Measurements from ENCODE around the gene ZCCHC4. TPM values are rescaled to one million over a fixed set of nuclear protein-coding genes. Genes with fewer than 3 reads are reported as not detected.

Gene ZCCHC4
- total RNA-seq, 1 donor from 2014 or later, result 10.2 TPM

DNA sequence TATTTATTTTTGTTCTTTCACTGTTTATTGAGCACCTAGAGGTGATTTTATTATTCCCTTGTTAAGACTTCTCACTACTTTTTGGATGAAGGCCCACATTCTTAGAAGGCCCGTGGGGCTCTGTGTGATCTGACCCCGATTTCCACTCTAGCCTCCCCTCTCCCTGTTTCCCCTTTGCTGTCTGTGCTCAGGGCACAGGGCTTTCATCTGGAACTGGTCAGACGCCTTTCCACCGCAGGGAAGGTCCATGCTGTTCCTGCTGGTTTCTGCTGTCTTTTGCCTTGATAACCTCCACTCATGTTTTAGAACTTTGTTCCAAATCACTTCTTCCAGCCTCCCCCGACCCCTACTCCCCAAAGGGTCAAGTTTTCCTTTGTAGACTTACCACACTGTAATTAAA is 33.2 kb downstream of the ZCCHC4 start:
- Histone ChIP-seq H3K4me3 (ENCODE audit: insufficient read depth, low read depth, low read length) (no peak overlapping the region), H3K9me3 (ENCODE audit: insufficient read depth, low read depth, low read length) (no peaks in the 10 kb centered on the region), H3K36me3 (ENCODE audit: insufficient read depth, low read length) (no peaks in the 10 kb centered on the region), H4K20me1 (ENCODE audit: insufficient read depth, low read length) (no peaks in the 10 kb centered on the region), H3K27me3 (ENCODE audit: insufficient read depth, low read length) (no peaks in the 10 kb centered on the region), H3K4me1 (ENCODE audit: insufficient read depth, low read length) (peaks cover 3% of the 10 kb centered on the region), H3K27ac (ENCODE audit: low read depth, low read length) (no peak overlapping the region), H2AFZ (ENCODE audit: low read depth, low read length) (no peak overlapping the region), H3K79me2 (ENCODE audit: insufficient read depth, low read length) (no peaks in the 10 kb centered on the region), H3K9ac (ENCODE audit: low read length) (no peak overlapping the region), H3K4me2 (ENCODE audit: low read length) (no peak overlapping the region)
- Mint-ChIP-seq H3K9me3 (ENCODE audit: unreplicated experiment) (no peaks in the 10 kb centered on the region), H3K4me3 (ENCODE audit: unreplicated experiment) (no peak overlapping the region), H3K27ac (ENCODE audit: unreplicated experiment) (no peak overlapping the region), H3K36me3 (ENCODE audit: low read depth, unreplicated experiment) (no peaks in the 10 kb centered on the region), H3K4me1 (ENCODE audit: low read depth, unreplicated experiment) (no peaks in the 10 kb centered on the region), H3K27me3 (ENCODE audit: low read depth, unreplicated experiment) (no peaks in the 10 kb centered on the region)
- DNase-seq (ENCODE audit: low read depth), result peak; percentile 10
- TF ChIP-seq, protein P1, sequence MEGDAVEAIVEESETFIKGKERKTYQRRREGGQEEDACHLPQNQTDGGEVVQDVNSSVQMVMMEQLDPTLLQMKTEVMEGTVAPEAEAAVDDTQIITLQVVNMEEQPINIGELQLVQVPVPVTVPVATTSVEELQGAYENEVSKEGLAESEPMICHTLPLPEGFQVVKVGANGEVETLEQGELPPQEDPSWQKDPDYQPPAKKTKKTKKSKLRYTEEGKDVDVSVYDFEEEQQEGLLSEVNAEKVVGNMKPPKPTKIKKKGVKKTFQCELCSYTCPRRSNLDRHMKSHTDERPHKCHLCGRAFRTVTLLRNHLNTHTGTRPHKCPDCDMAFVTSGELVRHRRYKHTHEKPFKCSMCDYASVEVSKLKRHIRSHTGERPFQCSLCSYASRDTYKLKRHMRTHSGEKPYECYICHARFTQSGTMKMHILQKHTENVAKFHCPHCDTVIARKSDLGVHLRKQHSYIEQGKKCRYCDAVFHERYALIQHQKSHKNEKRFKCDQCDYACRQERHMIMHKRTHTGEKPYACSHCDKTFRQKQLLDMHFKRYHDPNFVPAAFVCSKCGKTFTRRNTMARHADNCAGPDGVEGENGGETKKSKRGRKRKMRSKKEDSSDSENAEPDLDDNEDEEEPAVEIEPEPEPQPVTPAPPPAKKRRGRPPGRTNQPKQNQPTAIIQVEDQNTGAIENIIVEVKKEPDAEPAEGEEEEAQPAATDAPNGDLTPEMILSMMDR (IDR thresholded peaks at IDR 0.05; ENCODE audit: insufficient read depth, low read depth, low read length), result no peak
- TF ChIP-seq EZH2 (IDR thresholded peaks at IDR 0.05; ENCODE audit: insufficient read depth, low read length), result no peak
- FAIRE-seq, result no peak

DNA sequence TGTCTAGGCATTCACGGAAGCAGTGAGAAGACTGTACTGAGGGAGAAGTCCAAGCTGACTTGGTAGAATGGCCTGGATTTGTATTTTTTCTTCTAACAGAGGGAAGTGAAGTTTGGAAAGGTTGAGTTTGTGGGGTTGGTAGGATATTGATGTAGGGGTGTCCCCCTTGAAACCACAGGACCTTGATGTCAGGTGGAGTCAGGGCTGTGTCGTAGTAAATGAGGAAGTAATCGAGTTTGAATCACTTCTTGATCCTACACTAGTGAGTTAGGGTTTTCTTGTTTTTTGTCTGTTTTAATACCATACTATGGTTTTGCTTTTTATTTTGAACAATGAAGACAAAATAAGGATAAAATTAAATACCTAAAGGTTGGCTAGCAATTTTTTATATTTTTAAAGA is 34.3 kb downstream of the ZCCHC4 start:
- Histone ChIP-seq H3K36me3 (ENCODE audit: insufficient read depth, low read length) (no peaks in the 10 kb centered on the region), H3K27me3 (ENCODE audit: insufficient read depth, low read length) (no peaks in the 10 kb centered on the region), H3K79me2 (ENCODE audit: insufficient read depth, low read length) (no peaks in the 10 kb centered on the region), H4K20me1 (ENCODE audit: insufficient read depth, low read length) (no peaks in the 10 kb centered on the region), H3K4me3 (ENCODE audit: insufficient read depth, low read depth, low read length) (no peak overlapping the region), H3K9me3 (ENCODE audit: insufficient read depth, low read depth, low read length) (no peaks in the 10 kb centered on the region), H3K27ac (ENCODE audit: low read depth, low read length) (no peak overlapping the region), H3K4me1 (ENCODE audit: insufficient read depth, low read length) (peaks cover 6% of the 10 kb centered on the region), H3K9ac (ENCODE audit: low read length) (no peak overlapping the region), H3K4me2 (ENCODE audit: low read length) (no peak overlapping the region), H2AFZ (ENCODE audit: low read depth, low read length) (no peak overlapping the region)
- H3K4me3 Mint-ChIP-seq (ENCODE audit: unreplicated experiment), result no peak overlapping the region
- H3K9me3 Mint-ChIP-seq (ENCODE audit: unreplicated experiment), result no peaks in the 10 kb centered on the region
- no peak for FAIRE-seq
- DNase-seq (ENCODE audit: low read depth), result no peak
- peaks cover 2% of the 10 kb centered on the region for H3K4me1 Mint-ChIP-seq (ENCODE audit: low read depth, unreplicated experiment)
- H3K27me3 Mint-ChIP-seq (ENCODE audit: low read depth, unreplicated experiment), result no peaks in the 10 kb centered on the region
- H3K36me3 Mint-ChIP-seq (ENCODE audit: low read depth, unreplicated experiment), result no peaks in the 10 kb centered on the region
- no peak for TF ChIP-seq EZH2 (IDR thresholded peaks at IDR 0.05; ENCODE audit: insufficient read depth, low read length)
- TF ChIP-seq, protein P1 (IDR thresholded peaks at IDR 0.05; ENCODE audit: insufficient read depth, low read depth, low read length), result no peak
- H3K27ac Mint-ChIP-seq (ENCODE audit: unreplicated experiment), result no peak overlapping the region

GRCh38 chr4:25347473-25347872 is 34.9 kb downstream of the ZCCHC4 start:
- H3K4me3 ChIP-seq (ENCODE audit: insufficient read depth, low read depth, low read length), result no peak overlapping the region

More at GRCh38 chr4:25347473-25347872, 34.9 kb downstream of the ZCCHC4 start:
- H3K27ac ChIP-seq (ENCODE audit: low read depth, low read length), result no peak overlapping the region
- no peaks in the 10 kb centered on the region for H3K36me3 Mint-ChIP-seq (ENCODE audit: low read depth, unreplicated experiment)
- no peak overlapping the region for H2AFZ ChIP-seq (ENCODE audit: low read depth, low read length)
- H3K4me3 Mint-ChIP-seq (ENCODE audit: unreplicated experiment), result no peak overlapping the region
- TF ChIP-seq, protein P1 (IDR thresholded peaks at IDR 0.05; ENCODE audit: insufficient read depth, low read depth, low read length), result no peak
- TF ChIP-seq EZH2 (IDR thresholded peaks at IDR 0.05; ENCODE audit: insufficient read depth, low read length), result no peak
- no peak overlapping the region for H3K9ac ChIP-seq (ENCODE audit: low read length)
- H4K20me1 ChIP-seq (ENCODE audit: insufficient read depth, low read length), result no peaks in the 10 kb centered on the region
- no peaks in the 10 kb centered on the region for H3K36me3 ChIP-seq (ENCODE audit: insufficient read depth, low read length)
- no peak overlapping the region for H3K27ac Mint-ChIP-seq (ENCODE audit: unreplicated experiment)
- no peaks in the 10 kb centered on the region for H3K79me2 ChIP-seq (ENCODE audit: insufficient read depth, low read length)
- peaks cover 5% of the 10 kb centered on the region for H3K4me1 Mint-ChIP-seq (ENCODE audit: low read depth, unreplicated experiment)
- H3K9me3 ChIP-seq (ENCODE audit: insufficient read depth, low read depth, low read length), result no peaks in the 10 kb centered on the region
- FAIRE-seq (no peak), DNase-seq (ENCODE audit: low read depth) (no peak)
- peaks cover 11% of the 10 kb centered on the region for H3K4me1 ChIP-seq (ENCODE audit: insufficient read depth, low read length)
- H3K27me3 ChIP-seq (ENCODE audit: insufficient read depth, low read length), result no peaks in the 10 kb centered on the region
- no peak overlapping the region for H3K4me2 ChIP-seq (ENCODE audit: low read length)
- no peaks in the 10 kb centered on the region for H3K9me3 Mint-ChIP-seq (ENCODE audit: unreplicated experiment)
- no peaks in the 10 kb centered on the region for H3K27me3 Mint-ChIP-seq (ENCODE audit: low read depth, unreplicated experiment)

Data from astrocyte (in vitro differentiated cells and primary cell).